ACC112 (cell line): ENCODE data around the gene NECTIN2.
A peak's percentile ranks its signal among the peaks of the same experiment; 100 is the strongest.
"Not testable (repeated sequence)": the region's sequence is repeated elsewhere in the genome, so short reads cannot be mapped to it uniquely, and the experiment has no call there.

Source experiments
- H2AFZ ChIP-seq: fragments of 200-600 bp; sonication (generic); one replicate; pipeline ENCODE4 v1.6.0; 2017; ENCODE audit warnings: antibody characterized with exemption, low read length; ENCODE audit not compliant: unreplicated experiment
- H3K27ac ChIP-seq: fragments of 200-600 bp; sonication (generic); 2 replicates; pipeline ENCODE4 v1.5.1; 2014; ENCODE audit warnings: low read depth, mild to moderate bottlenecking, antibody characterized with exemption, low read length, moderate library complexity
- H3K27me3 ChIP-seq: fragments of 200-600 bp; sonication (generic); 2 replicates; pipeline ENCODE4 v1.6.1; 2014; ENCODE audit warnings: mild to moderate bottlenecking, antibody characterized with exemption, low read length, moderate library complexity, mixed read lengths; ENCODE audit not compliant: insufficient read depth
- H3K36me3 ChIP-seq: fragments of 200-600 bp; sonication (generic); 2 replicates; pipeline ENCODE4 v1.6.1; 2016; ENCODE audit warnings: mild to moderate bottlenecking, antibody characterized with exemption, low read length, moderate library complexity, mixed read lengths; ENCODE audit not compliant: insufficient read depth
- H3K4me1 ChIP-seq: fragments of 200-600 bp; sonication (generic); one replicate; pipeline ENCODE4 v1.6.1; 2016; ENCODE audit warnings: low read length, mixed read lengths; ENCODE audit not compliant: insufficient read depth, unreplicated experiment, control insufficient read depth
- H3K4me3 ChIP-seq: fragments of 200-600 bp; sonication (generic); 2 replicates; pipeline ENCODE4 v1.5.1; 2014; ENCODE audit warnings: mild to moderate bottlenecking, low read depth, low read length
- H3K79me2 ChIP-seq: fragments of 200-600 bp; sonication (generic); one replicate; pipeline ENCODE4 v1.6.0; 2016; ENCODE audit warnings: low read length; ENCODE audit not compliant: control insufficient read depth, unreplicated experiment, insufficient read depth

The NECTIN2 gene

DNA sequence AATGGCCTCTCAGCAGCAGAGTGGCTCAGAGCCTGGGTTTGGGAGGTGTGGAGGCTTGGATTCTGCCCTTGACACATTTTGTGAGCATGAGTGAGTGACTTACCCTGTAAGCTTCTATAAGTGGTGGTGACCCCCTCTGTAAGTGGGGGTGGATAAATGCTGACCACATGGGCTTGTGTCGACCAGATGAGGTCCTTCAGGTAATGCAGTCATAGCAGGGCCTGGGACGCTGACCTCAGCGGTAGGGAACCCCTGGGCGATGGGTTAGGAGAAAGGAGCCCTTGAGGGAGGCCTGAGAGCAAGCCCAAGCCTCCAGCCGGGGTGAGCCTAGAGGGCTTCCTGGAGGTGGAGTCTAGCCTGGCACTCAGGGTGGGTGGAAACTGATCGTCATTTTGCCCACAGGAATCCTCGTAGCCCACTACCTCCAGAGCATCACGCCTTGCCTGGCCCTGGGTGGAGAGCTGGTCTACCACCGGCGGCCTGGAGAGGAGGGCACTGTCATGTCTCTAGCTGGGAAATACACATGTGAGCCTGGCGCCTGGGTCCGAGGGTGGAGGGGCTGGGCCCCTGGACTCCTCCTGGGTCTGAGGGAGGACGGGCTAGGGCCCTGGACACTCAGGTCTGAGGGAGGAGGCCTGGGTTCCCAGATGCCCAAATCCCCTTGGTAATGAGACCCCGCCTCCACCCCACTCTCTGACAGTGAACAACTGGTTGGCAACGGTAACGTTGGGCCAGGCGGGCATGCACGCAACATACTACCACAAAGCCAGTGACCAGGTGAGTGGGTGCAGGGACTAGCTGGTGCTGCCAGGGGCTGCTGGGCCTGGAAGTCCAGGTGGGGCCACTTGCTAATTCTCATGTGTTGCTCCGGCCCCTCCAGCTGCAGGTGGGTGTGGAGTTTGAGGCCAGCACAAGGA lies 54.5 kb downstream of the NECTIN2 start:
- H3K27ac ChIP-seq: no peak overlapping the region
- H3K79me2 ChIP-seq: peaks cover 3% of the 10 kb centered on the region
- H2AFZ ChIP-seq: no peak overlapping the region
- H3K36me3 ChIP-seq: no peaks in the 10 kb centered on the region
- no peaks in the 10 kb centered on the region for H3K4me1 ChIP-seq
- no peak overlapping the region for H3K4me3 ChIP-seq
- H3K27me3 ChIP-seq: no peaks in the 10 kb centered on the region

DNA sequence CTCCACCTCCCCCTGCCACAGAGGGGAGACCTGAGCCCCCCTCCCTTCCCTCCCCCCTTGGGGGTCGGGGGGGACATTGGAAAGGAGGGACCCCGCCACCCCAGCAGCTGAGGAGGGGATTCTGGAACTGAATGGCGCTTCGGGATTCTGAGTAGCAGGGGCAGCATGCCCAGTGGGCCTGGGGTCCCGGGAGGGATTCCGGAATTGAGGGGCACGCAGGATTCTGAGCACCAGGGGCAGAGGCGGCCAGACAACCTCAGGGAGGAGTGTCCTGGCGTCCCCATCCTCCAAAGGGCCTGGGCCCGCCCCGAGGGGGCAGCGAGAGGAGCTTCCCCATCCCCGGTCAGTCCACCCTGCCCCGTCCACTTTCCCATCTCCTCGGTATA lies 57.1 kb downstream of the NECTIN2 start:
- no peaks in the 10 kb centered on the region for H3K79me2 ChIP-seq
- no peaks in the 10 kb centered on the region for H3K4me1 ChIP-seq
- no peaks in the 10 kb centered on the region for H3K27me3 ChIP-seq
- H3K4me3 ChIP-seq: no peak overlapping the region
- H3K27ac ChIP-seq: no peak overlapping the region
- H2AFZ ChIP-seq: no peak overlapping the region
- H3K36me3 ChIP-seq: no peaks in the 10 kb centered on the region

DNA sequence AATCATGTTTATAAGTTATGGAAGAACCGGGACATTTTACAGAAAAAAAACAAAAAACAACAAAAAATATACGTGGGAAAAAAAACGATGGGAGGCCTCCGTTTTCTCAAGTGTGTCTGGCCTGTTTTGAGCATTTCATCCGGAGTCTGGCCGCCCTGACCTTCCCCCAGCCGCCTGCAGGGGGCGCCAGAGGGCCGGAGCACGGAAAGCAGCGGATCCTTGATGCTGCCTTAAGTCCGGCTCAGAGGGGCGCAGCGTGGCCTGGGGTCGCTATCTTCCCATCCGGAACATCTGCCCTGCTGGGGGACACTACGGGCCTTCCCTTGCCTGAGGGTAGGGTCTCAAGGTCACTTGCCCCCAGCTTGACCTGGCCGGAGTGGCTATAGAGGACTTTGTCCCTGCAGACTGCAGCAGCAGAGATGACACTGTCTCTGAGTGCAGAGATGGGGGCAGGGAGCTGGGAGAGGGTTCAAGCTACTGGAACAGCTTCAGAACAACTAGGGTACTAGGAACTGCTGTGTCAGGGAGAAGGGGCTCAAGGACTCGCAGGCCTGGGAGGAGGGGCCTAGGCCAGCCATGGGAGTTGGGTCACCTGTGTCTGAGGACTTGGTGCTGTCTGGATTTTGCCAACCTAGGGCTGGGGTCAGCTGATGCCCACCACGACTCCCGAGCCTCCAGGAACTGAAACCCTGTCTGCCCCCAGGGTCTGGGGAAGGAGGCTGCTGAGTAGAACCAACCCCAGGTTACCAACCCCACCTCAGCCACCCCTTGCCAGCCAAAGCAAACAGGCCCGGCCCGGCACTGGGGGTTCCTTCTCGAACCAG lies 57.7 kb downstream of the NECTIN2 start:
- no peaks in the 10 kb centered on the region for H3K4me1 ChIP-seq
- no peaks in the 10 kb centered on the region for H3K79me2 ChIP-seq
- no peak overlapping the region for H3K27ac ChIP-seq
- no peak overlapping the region for H2AFZ ChIP-seq
- no peaks in the 10 kb centered on the region for H3K36me3 ChIP-seq
- no peaks in the 10 kb centered on the region for H3K27me3 ChIP-seq
- no peak overlapping the region for H3K4me3 ChIP-seq

DNA sequence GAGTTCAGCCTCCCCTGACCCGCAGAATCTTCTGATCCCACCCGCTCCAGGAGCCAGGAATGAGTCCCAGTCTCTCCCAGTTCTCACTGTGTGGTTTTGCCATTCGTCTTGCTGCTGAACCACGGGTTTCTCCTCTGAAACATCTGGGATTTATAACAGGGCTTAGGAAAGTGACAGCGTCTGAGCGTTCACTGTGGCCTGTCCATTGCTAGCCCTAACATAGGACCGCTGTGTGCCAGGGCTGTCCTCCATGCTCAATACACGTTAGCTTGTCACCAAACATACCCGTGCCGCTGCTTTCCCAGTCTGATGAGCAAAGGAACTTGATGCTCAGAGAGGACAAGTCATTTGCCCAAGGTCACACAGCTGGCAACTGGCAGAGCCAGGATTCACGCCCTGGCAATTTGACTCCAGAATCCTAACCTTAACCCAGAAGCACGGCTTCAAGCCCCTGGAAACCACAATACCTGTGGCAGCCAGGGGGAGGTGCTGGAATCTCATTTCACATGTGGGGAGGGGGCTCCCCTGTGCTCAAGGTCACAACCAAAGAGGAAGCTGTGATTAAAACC lies 58.4 kb downstream of the NECTIN2 start:
- no peak overlapping the region for H3K27ac ChIP-seq
- H3K4me1 ChIP-seq: no peaks in the 10 kb centered on the region
- H2AFZ ChIP-seq: no peak overlapping the region
- no peak overlapping the region for H3K4me3 ChIP-seq
- no peaks in the 10 kb centered on the region for H3K79me2 ChIP-seq
- no peaks in the 10 kb centered on the region for H3K36me3 ChIP-seq
- no peaks in the 10 kb centered on the region for H3K27me3 ChIP-seq

DNA sequence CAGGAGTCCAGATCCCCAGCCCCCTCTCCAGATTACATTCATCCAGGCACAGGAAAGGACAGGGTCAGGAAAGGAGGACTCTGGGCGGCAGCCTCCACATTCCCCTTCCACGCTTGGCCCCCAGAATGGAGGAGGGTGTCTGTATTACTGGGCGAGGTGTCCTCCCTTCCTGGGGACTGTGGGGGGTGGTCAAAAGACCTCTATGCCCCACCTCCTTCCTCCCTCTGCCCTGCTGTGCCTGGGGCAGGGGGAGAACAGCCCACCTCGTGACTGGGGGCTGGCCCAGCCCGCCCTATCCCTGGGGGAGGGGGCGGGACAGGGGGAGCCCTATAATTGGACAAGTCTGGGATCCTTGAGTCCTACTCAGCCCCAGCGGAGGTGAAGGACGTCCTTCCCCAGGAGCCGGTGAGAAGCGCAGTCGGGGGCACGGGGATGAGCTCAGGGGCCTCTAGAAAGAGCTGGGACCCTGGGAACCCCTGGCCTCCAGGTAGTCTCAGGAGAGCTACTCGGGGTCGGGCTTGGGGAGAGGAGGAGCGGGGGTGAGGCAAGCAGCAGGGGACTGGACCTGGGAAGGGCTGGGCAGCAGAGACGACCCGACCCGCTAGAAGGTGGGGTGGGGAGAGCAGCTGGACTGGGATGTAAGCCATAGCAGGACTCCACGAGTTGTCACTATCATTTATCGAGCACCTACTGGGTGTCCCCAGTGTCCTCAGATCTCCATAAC lies 59.5 kb downstream of the NECTIN2 start, which contains the start of gene APOE:
APOE (plus strand) TSS at position 360 of the 724 bp plus-strand sequence. CDS start 829 bp downstream, outside the sequence.
- Histone ChIP-seq H3K79me2 (no peaks in the 10 kb centered on the region), H2AFZ (no peak within 1 kb of the TSS), H3K36me3 (no peaks in the 10 kb centered on the region), H3K27me3 (no peaks in the 10 kb centered on the region), H3K4me3 (peak within 1 kb of the TSS; percentile 66), H3K27ac (no peak within 1 kb of the TSS), H3K4me1 (no peaks in the 10 kb centered on the region)

DNA sequence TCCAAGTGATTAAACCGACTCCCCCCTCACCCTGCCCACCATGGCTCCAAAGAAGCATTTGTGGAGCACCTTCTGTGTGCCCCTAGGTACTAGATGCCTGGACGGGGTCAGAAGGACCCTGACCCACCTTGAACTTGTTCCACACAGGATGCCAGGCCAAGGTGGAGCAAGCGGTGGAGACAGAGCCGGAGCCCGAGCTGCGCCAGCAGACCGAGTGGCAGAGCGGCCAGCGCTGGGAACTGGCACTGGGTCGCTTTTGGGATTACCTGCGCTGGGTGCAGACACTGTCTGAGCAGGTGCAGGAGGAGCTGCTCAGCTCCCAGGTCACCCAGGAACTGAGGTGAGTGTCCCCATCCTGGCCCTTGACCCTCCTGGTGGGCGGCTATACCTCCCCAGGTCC lies 61.5 kb downstream of the NECTIN2 start:
- no peaks in the 10 kb centered on the region for H3K36me3 ChIP-seq
- H2AFZ ChIP-seq: no peak overlapping the region
- no peak overlapping the region for H3K27ac ChIP-seq
- H3K79me2 ChIP-seq: no peaks in the 10 kb centered on the region
- H3K4me3 ChIP-seq: no peak overlapping the region
- H3K27me3 ChIP-seq: no peaks in the 10 kb centered on the region
- peaks cover 3% of the 10 kb centered on the region for H3K4me1 ChIP-seq

DNA sequence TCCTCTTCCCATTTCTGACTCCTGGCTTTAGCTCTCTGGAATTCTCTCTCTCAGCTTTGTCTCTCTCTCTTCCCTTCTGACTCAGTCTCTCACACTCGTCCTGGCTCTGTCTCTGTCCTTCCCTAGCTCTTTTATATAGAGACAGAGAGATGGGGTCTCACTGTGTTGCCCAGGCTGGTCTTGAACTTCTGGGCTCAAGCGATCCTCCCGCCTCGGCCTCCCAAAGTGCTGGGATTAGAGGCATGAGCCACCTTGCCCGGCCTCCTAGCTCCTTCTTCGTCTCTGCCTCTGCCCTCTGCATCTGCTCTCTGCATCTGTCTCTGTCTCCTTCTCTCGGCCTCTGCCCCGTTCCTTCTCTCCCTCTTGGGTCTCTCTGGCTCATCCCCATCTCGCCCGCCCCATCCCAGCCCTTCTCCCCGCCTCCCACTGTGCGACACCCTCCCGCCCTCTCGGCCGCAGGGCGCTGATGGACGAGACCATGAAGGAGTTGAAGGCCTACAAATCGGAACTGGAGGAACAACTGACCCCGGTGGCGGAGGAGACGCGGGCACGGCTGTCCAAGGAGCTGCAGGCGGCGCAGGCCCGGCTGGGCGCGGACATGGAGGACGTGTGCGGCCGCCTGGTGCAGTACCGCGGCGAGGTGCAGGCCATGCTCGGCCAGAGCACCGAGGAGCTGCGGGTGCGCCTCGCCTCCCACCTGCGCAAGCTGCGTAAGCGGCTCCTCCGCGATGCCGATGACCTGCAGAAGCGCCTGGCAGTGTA lies 62.2 kb downstream of the NECTIN2 start:
- peaks cover 3% of the 10 kb centered on the region for H3K4me1 ChIP-seq
- H3K36me3 ChIP-seq: no peaks in the 10 kb centered on the region
- no peaks in the 10 kb centered on the region for H3K79me2 ChIP-seq
- H3K4me3 ChIP-seq: no peak overlapping the region
- no peak overlapping the region for H3K27ac ChIP-seq
- no peaks in the 10 kb centered on the region for H3K27me3 ChIP-seq
- H2AFZ ChIP-seq: no peak overlapping the region

DNA sequence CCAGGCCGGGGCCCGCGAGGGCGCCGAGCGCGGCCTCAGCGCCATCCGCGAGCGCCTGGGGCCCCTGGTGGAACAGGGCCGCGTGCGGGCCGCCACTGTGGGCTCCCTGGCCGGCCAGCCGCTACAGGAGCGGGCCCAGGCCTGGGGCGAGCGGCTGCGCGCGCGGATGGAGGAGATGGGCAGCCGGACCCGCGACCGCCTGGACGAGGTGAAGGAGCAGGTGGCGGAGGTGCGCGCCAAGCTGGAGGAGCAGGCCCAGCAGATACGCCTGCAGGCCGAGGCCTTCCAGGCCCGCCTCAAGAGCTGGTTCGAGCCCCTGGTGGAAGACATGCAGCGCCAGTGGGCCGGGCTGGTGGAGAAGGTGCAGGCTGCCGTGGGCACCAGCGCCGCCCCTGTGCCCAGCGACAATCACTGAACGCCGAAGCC lies 62.8 kb downstream of the NECTIN2 start:
- no peak overlapping the region for H3K27ac ChIP-seq
- H3K79me2 ChIP-seq: no peaks in the 10 kb centered on the region
- H3K4me1 ChIP-seq: peaks cover 3% of the 10 kb centered on the region
- no peaks in the 10 kb centered on the region for H3K36me3 ChIP-seq
- H3K27me3 ChIP-seq: no peaks in the 10 kb centered on the region
- H2AFZ ChIP-seq: no peak overlapping the region
- H3K4me3 ChIP-seq: no peak overlapping the region

DNA sequence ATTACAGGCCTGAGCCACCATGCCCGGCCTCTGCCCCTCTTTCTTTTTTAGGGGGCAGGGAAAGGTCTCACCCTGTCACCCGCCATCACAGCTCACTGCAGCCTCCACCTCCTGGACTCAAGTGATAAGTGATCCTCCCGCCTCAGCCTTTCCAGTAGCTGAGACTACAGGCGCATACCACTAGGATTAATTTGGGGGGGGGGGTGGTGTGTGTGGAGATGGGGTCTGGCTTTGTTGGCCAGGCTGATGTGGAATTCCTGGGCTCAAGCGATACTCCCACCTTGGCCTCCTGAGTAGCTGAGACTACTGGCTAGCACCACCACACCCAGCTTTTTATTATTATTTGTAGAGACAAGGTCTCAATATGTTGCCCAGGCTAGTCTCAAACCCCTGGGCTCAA lies 63.7 kb downstream of the NECTIN2 start:
- no peaks in the 10 kb centered on the region for H3K36me3 ChIP-seq
- H2AFZ ChIP-seq: no peak overlapping the region
- H3K4me3 ChIP-seq: no peak overlapping the region
- H3K27me3 ChIP-seq: no peaks in the 10 kb centered on the region
- no peak overlapping the region for H3K27ac ChIP-seq
- peaks cover 3% of the 10 kb centered on the region for H3K4me1 ChIP-seq
- no peaks in the 10 kb centered on the region for H3K79me2 ChIP-seq

DNA sequence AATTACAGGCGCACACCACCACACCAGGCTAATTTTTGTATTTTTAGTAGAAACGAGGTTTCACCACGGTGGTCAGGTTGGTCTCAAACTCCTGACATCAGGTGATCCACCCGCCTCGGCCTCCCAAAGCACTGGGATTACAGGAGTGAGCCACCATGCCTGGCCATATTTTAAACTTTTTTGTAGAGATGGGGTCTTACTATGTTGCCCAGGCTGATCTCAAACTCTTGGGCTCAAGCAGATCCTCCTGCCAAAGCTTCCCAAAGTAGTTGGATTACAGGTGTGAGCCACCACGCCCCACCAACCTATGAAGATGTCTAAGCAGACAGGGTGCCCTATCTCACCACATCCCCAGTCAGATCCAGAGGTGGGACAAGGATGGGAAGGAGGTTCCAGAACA lies 65.8 kb downstream of the NECTIN2 start:
- H3K27me3 ChIP-seq, H3K4me3 ChIP-seq, H3K4me1 ChIP-seq, H3K36me3 ChIP-seq, H2AFZ ChIP-seq, H3K27ac ChIP-seq, H3K79me2 ChIP-seq: not testable (repeated sequence)
